ENCODE measurements around the gene C1QTNF7.

C1QTNF7 gene

DNA sequence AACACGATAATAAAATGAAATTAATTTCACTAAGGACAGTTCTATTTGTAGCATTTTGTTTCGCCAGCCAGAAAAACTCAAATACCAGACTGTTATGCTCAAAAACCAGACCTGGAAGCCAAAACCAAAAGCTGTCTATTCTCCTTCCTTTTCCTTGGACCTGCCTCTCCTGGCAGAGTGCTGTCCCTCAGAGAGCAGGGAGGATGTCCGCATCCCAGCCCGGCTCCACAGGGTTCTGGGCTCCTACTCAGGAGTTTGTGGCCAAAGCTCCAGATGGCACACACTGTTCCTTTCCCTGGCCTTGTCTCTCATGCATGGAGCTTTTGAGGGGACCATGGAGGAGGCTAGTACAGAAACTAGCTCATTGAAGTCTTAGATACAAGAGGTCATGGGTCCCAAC, 41.9 kb upstream of the C1QTNF7 start:
- no peaks in the 10 kb centered on the region for H4K20me1 ChIP-seq (ENCODE audit: insufficient read depth, low read length)
- no peaks in the 10 kb centered on the region for H3K27me3 ChIP-seq (ENCODE audit: insufficient read depth, low read length, poor library complexity)
- no peaks in the 10 kb centered on the region for H3K4me1 ChIP-seq (ENCODE audit: insufficient read depth, low read length)
- TF ChIP-seq, protein P1, sequence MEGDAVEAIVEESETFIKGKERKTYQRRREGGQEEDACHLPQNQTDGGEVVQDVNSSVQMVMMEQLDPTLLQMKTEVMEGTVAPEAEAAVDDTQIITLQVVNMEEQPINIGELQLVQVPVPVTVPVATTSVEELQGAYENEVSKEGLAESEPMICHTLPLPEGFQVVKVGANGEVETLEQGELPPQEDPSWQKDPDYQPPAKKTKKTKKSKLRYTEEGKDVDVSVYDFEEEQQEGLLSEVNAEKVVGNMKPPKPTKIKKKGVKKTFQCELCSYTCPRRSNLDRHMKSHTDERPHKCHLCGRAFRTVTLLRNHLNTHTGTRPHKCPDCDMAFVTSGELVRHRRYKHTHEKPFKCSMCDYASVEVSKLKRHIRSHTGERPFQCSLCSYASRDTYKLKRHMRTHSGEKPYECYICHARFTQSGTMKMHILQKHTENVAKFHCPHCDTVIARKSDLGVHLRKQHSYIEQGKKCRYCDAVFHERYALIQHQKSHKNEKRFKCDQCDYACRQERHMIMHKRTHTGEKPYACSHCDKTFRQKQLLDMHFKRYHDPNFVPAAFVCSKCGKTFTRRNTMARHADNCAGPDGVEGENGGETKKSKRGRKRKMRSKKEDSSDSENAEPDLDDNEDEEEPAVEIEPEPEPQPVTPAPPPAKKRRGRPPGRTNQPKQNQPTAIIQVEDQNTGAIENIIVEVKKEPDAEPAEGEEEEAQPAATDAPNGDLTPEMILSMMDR (IDR thresholded peaks at IDR 0.05; ENCODE audit: borderline replicate concordance, extremely low read depth, low read length, poor library complexity, severe bottlenecking), result no peak
- H3K4me2 ChIP-seq (ENCODE audit: insufficient read depth, low read length), result no peak overlapping the region
- H3K9ac ChIP-seq (ENCODE audit: low read depth, low read length), result no peak overlapping the region
- no peak for DNase-seq
- no peaks in the 10 kb centered on the region for H3K9me3 ChIP-seq (ENCODE audit: insufficient read depth, low read length, severe bottlenecking)
- no peak for ATAC-seq (ENCODE audit: insufficient read depth, low read depth)
- H3K36me3 ChIP-seq (ENCODE audit: insufficient read depth, low read length), result no peaks in the 10 kb centered on the region
- H3K27ac ChIP-seq (ENCODE audit: low read length), result no peak overlapping the region
- H2AFZ ChIP-seq (ENCODE audit: low read depth, low read length), result no peak overlapping the region
- no peak overlapping the region for H3K4me3 ChIP-seq (ENCODE audit: low read depth in 1 of 2, low read length in 2 of 2)
- no peaks in the 10 kb centered on the region for H3K79me2 ChIP-seq (ENCODE audit: insufficient read depth, low read length)

DNA sequence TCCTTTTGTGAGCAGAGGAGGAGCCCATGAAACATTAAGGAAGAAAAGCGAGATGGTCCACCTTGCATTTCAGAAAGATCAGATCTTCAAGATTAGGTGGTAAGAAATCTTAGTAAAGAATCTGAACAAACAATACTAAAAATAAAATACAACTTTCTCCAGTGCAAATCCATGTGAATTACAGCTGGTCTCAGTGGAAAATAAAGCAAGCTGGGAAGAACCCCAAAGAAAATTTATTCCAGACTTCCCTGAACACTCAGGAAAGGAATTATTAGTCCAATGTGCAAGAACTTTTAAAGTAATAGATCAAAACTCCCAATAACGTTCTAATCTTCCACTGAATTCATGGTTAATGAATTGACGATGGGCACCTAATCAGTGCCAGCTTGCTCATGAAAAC, 37.3 kb upstream of the C1QTNF7 start:
- no peak overlapping the region for H3K4me3 ChIP-seq (ENCODE audit: low read depth in 1 of 2, low read length in 2 of 2)
- no peaks in the 10 kb centered on the region for H3K27me3 ChIP-seq (ENCODE audit: insufficient read depth, low read length, poor library complexity)
- ATAC-seq (ENCODE audit: insufficient read depth, low read depth), result no peak
- H3K4me1 ChIP-seq (ENCODE audit: insufficient read depth, low read length), result no peaks in the 10 kb centered on the region
- no peak overlapping the region for H3K4me2 ChIP-seq (ENCODE audit: insufficient read depth, low read length)
- H3K9me3 ChIP-seq (ENCODE audit: insufficient read depth, low read length, severe bottlenecking), result no peaks in the 10 kb centered on the region
- H3K9ac ChIP-seq (ENCODE audit: low read depth, low read length), result no peak overlapping the region
- H4K20me1 ChIP-seq (ENCODE audit: insufficient read depth, low read length), result no peaks in the 10 kb centered on the region
- H3K79me2 ChIP-seq (ENCODE audit: insufficient read depth, low read length), result no peaks in the 10 kb centered on the region
- TF ChIP-seq EZH2 (IDR thresholded peaks at IDR 0.05; ENCODE audit: borderline replicate concordance, low read depth, low read length, severe bottlenecking), result no peak
- TF ChIP-seq, protein P1 (IDR thresholded peaks at IDR 0.05; ENCODE audit: borderline replicate concordance, extremely low read depth, low read length, poor library complexity, severe bottlenecking), result no peak
- DNase-seq, result no peak
- H3K27ac ChIP-seq (ENCODE audit: low read length), result no peak overlapping the region
- no peaks in the 10 kb centered on the region for H3K36me3 ChIP-seq (ENCODE audit: insufficient read depth, low read length)
- no peak overlapping the region for H2AFZ ChIP-seq (ENCODE audit: low read depth, low read length)

DNA sequence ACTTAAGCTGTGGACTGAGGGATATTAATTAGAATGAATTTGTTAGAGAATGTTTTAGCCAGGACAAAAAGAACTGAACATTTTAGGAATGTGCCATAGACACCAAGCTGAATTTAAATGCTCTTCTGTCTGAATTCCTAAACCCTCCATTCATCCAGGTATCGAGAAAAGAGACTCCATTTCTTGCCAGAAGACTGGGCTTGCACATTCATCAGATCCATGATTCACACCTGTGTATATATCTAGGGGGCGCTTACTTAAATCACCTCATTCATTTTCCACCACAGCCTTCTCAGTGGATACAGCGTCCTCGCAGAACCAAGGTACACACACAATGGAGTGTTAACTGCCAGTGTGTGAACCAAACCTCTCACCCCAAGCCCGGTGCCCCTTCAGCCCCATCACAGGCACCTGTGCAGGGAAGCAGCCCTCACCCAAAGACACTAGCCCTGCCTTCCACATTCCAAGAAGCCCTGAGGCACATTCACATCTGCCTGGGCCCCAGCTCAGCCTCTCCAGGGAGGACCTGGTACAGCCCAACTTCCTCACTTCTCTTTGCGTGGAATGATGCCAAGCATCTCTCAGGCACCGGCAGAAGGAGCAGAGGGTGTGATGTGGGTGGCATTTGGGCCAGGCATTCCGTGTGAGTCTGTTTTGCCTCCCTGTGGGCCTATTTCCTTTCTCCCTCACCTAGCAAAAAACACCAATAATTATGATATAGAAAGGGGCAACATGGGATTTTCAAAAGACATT, 35.6 kb upstream of the C1QTNF7 start:
- ATAC-seq (ENCODE audit: insufficient read depth, low read depth), result no peak

More for the DNA sequence above, 35.6 kb upstream of the C1QTNF7 start:
- no peaks in the 10 kb centered on the region for H3K9me3 ChIP-seq (ENCODE audit: insufficient read depth, low read length, severe bottlenecking)
- H3K4me3 ChIP-seq (ENCODE audit: low read depth in 1 of 2, low read length in 2 of 2), result no peak overlapping the region
- H2AFZ ChIP-seq (ENCODE audit: low read depth, low read length), result no peak overlapping the region
- H3K36me3 ChIP-seq (ENCODE audit: insufficient read depth, low read length), result no peaks in the 10 kb centered on the region
- no peak overlapping the region for H3K27ac ChIP-seq (ENCODE audit: low read length)
- H4K20me1 ChIP-seq (ENCODE audit: insufficient read depth, low read length), result no peaks in the 10 kb centered on the region
- H3K79me2 ChIP-seq (ENCODE audit: insufficient read depth, low read length), result no peaks in the 10 kb centered on the region
- TF ChIP-seq, protein P1 (IDR thresholded peaks at IDR 0.05; ENCODE audit: borderline replicate concordance, extremely low read depth, low read length, poor library complexity, severe bottlenecking), result no peak
- TF ChIP-seq EZH2 (IDR thresholded peaks at IDR 0.05; ENCODE audit: borderline replicate concordance, low read depth, low read length, severe bottlenecking), result no peak
- H3K4me1 ChIP-seq (ENCODE audit: insufficient read depth, low read length), result no peaks in the 10 kb centered on the region
- no peak overlapping the region for H3K9ac ChIP-seq (ENCODE audit: low read depth, low read length)
- DNase-seq, result no peak
- H3K27me3 ChIP-seq (ENCODE audit: insufficient read depth, low read length, poor library complexity), result no peaks in the 10 kb centered on the region
- H3K4me2 ChIP-seq (ENCODE audit: insufficient read depth, low read length), result no peak overlapping the region

Data from DND-41 (cell line).